OCI-LY7 (cell line): ENCODE results near the gene NELL1.

Experiments
- EZH2phosphoT487 ChIP-seq: fragments of 200-600 bp; sonication (generic); IDR thresholded peaks from 2 replicates; pipeline ENCODE4 v1.6.1; 2018; ENCODE audit warnings: low read depth, borderline replicate concordance, mild to moderate bottlenecking, mixed run types, antibody characterized with exemption, low read length, moderate library complexity, mixed read lengths
- TF ChIP-seq, protein P1 (sequence below): fragments of 200-600 bp; sonication (generic); conservative IDR thresholded peaks from 2 replicates; pipeline ENCODE4 v1.5.1; 2014; ENCODE audit warnings: mild to moderate bottlenecking, antibody characterized with exemption, low read length, moderate library complexity, mixed read lengths

- TF ChIP-seq, protein P1, sequence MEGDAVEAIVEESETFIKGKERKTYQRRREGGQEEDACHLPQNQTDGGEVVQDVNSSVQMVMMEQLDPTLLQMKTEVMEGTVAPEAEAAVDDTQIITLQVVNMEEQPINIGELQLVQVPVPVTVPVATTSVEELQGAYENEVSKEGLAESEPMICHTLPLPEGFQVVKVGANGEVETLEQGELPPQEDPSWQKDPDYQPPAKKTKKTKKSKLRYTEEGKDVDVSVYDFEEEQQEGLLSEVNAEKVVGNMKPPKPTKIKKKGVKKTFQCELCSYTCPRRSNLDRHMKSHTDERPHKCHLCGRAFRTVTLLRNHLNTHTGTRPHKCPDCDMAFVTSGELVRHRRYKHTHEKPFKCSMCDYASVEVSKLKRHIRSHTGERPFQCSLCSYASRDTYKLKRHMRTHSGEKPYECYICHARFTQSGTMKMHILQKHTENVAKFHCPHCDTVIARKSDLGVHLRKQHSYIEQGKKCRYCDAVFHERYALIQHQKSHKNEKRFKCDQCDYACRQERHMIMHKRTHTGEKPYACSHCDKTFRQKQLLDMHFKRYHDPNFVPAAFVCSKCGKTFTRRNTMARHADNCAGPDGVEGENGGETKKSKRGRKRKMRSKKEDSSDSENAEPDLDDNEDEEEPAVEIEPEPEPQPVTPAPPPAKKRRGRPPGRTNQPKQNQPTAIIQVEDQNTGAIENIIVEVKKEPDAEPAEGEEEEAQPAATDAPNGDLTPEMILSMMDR, result no peak
- no peak for TF ChIP-seq EZH2phosphoT487
Measured at GRCh38 chr11:20980736-20981135, 311.4 kb downstream of the NELL1 start.
